ENCODE results near the gene CORO2B.

DNA sequence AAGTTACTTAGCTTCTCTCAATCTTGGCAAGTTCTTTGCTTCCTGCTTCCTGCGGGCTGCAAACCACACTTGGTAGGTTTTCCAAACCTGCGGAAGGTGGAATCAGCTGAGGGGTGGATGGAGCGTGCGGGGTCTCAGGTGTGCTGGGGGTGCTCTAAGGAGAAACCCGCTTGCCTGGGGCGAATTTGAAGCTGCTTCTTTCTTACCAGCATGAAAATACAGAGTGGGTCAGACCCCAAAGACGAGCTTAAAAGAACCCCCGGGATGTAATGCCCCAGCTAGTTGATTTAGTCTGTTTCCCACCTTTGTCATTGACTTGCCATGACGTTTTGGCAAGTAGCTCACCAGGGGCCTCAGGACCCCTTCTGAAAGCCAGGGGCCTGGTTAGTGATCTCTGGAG is 28.8 kb upstream of the CORO2B start:
- TF ChIP-seq FOXA1 (IDR thresholded peaks at IDR 0.05; ENCODE audit: borderline replicate concordance) (no peak), REST (IDR thresholded peaks at IDR 0.05; ENCODE audit: borderline replicate concordance) (no peak), REST (CRISPR knock-in tag; IDR thresholded peaks at IDR 0.05; ENCODE audit: low read depth) (no peak)

Data from K562 (cell line).